K562 (cell line): ENCODE measurements around the gene TPMT. TPM values are rescaled to one million over a fixed set of nuclear protein-coding genes. Genes with fewer than 3 reads are reported as not detected.

ENCODE experiments used
- CBX1 ChIP-seq: sonication (generic); IDR thresholded peaks from 2 replicates; pipeline ENCODE4 v1.6.1; 2016; ENCODE audit warnings: antibody characterized with exemption, low read depth, mild to moderate bottlenecking
- CTBP1 ChIP-seq: fragments of 450-650 bp; IDR thresholded peaks from 2 replicates; pipeline ENCODE4 v1.6.1; 2016; ENCODE audit warnings: borderline replicate concordance
- ERF ChIP-seq: fragments of 450-650 bp; formaldehyde crosslinking; IDR thresholded peaks from 2 replicates; pipeline ENCODE4 v1.4.0; 2020; ENCODE audit warnings: mild to moderate bottlenecking, mixed read lengths
- GATA2 ChIP-seq: sonication (generic); formaldehyde crosslinking; IDR thresholded peaks from 2 replicates; pipeline ENCODE4 v1.4.0; 2020; ENCODE audit warnings: mild to moderate bottlenecking, missing genetic modification reagents
- HMGN3 ChIP-seq: IDR thresholded peaks from 2 replicates; pipeline ENCODE4 v1.6.1; 2011; ENCODE audit warnings: borderline replicate concordance, low read depth, mild to moderate bottlenecking, mixed read lengths, low read length; ENCODE audit not compliant: insufficient read length; ENCODE audit errors: extremely low read depth
- ILF3 ChIP-seq: fragments of 450-650 bp; IDR thresholded peaks from 2 replicates; pipeline ENCODE4 v1.6.1; 2018; ENCODE audit warnings: antibody characterized with exemption, mild to moderate bottlenecking, moderate library complexity, borderline replicate concordance
- NFE2L1 ChIP-seq: fragments of 450-650 bp; IDR thresholded peaks from 2 replicates; pipeline ENCODE4 v1.6.1; 2016; ENCODE audit warnings: missing genetic modification characterization, low read depth, mild to moderate bottlenecking, missing compliant biosample characterization, moderate library complexity, borderline replicate concordance
- SMAD4 ChIP-seq: fragments of 250-450 bp; sonication (Bioruptor Pico); conservative IDR thresholded peaks from 2 replicates; pipeline ENCODE4 v1.8.0; 2021; ENCODE audit warnings: inconsistent platforms, mild to moderate bottlenecking, moderate library complexity
- ZBTB1 ChIP-seq: sonication (generic); formaldehyde crosslinking; IDR thresholded peaks from 2 replicates; pipeline ENCODE4 v1.8.1; 2023; ENCODE audit warnings: missing genetic modification reagents, low read depth, mild to moderate bottlenecking, borderline replicate concordance
- ZNF263 ChIP-seq: sonication (generic); formaldehyde crosslinking; IDR thresholded peaks from 2 replicates; pipeline ENCODE4 v1.8.0; 2022; ENCODE audit warnings: mild to moderate bottlenecking, missing genetic modification reagents, borderline replicate concordance
- ZNF764 ChIP-seq: fragments of 250-450 bp; sonication (Bioruptor Pico); IDR thresholded peaks from 2 replicates; pipeline ENCODE4 v1.4.0; 2020; ENCODE audit warnings: low read depth, mild to moderate bottlenecking, moderate library complexity
- polyA plus RNA-seq, 8 experiments: library from polyadenylated mRNA; depleted of rRNA in 4 of 8; stranded (reverse) in 5 of 8; unstranded in 3 of 8; fragments of >200 nt; fragmentation: Nextera tagmentation in 2 of 8; fragmentation: Illumina TruSeq in 1 of 8; extraction: Ambion mirVana in 2 of 8; extraction: Trizol in 1 of 8; gene quantifications; 2 replicates each; pipeline versions ENCODE4 v1.2.1 to v1.2.3, GENCODE V29; 2011 to 2014; ENCODE audit warnings: inconsistent platforms in 1 of 8, missing spikeins in 1 of 8
- total RNA-seq, 7 experiments: library from RNA; depleted of rRNA in 6 of 7; stranded (reverse); fragments of >200 nt in 6 of 7; fragmentation: Illumina TruSeq in 2 of 7; extraction: Trizol in 2 of 7; gene quantifications; 2 replicates each; pipeline versions ENCODE4 v1.2.1 to v1.2.3, GENCODE V29; 2011 to 2021; ENCODE audit warnings: low replicate concordance in 1 of 7
- TF ChIP-seq, protein P1 (sequence below): fragments of 250-450 bp; sonication (Bioruptor Pico); IDR thresholded peaks from 2 replicates; pipeline ENCODE4 v1.8.0; 2022; ENCODE audit warnings: inconsistent platforms
- TF ChIP-seq, protein P2 (sequence below), 2 experiments: fragments of 450-650 bp in 1 of 2; sonication (generic) in 1 of 2; formaldehyde crosslinking; conservative IDR thresholded peaks; 2 replicates each; pipeline versions ENCODE4 v1.4.0 to v1.8.1; 2020 to 2022; ENCODE audit warnings: mild to moderate bottlenecking in 1 of 2, missing genetic modification reagents in 1 of 2
- TF ChIP-seq, protein P3 (sequence below): sonication (generic); IDR thresholded peaks from 2 replicates; pipeline ENCODE4 v1.6.1; 2016
- TF ChIP-seq, protein P4 (sequence below), 2 experiments: fragments of 450-650 bp in 1 of 2; IDR thresholded peaks; 2 replicates each; pipeline ENCODE4 v1.6.1; 2011 to 2017; ENCODE audit warnings: low read depth in 2 of 2, antibody characterized with exemption in 1 of 2, borderline replicate concordance in 1 of 2, low read length in 1 of 2, mild to moderate bottlenecking in 1 of 2, mixed read lengths in 1 of 2; ENCODE audit not compliant: control insufficient read depth in 1 of 2
- TF ChIP-seq, protein P5 (sequence below), 3 experiments: fragments of 200-800 bp in 1 of 3; sonication (Bioruptor generic) in 1 of 3; sonication (generic) in 1 of 3; formaldehyde crosslinking in 1 of 3; IDR thresholded peaks; 2 replicates each; pipeline versions ENCODE4 v1.6.1 to v1.8.0; 2016 to 2022; ENCODE audit warnings: mild to moderate bottlenecking in 2 of 3, missing compliant biosample characterization in 2 of 3, missing genetic modification characterization in 2 of 3, missing genetic modification reagents in 1 of 3

TPMT gene
- total and polyA plus RNA-seq, 9 of the 15 experiments (the other 6 are each of a cell fraction or from before 2014, with no cell fraction given), result 24.2 to 67.4 (median 46.5) TPM

DNA sequence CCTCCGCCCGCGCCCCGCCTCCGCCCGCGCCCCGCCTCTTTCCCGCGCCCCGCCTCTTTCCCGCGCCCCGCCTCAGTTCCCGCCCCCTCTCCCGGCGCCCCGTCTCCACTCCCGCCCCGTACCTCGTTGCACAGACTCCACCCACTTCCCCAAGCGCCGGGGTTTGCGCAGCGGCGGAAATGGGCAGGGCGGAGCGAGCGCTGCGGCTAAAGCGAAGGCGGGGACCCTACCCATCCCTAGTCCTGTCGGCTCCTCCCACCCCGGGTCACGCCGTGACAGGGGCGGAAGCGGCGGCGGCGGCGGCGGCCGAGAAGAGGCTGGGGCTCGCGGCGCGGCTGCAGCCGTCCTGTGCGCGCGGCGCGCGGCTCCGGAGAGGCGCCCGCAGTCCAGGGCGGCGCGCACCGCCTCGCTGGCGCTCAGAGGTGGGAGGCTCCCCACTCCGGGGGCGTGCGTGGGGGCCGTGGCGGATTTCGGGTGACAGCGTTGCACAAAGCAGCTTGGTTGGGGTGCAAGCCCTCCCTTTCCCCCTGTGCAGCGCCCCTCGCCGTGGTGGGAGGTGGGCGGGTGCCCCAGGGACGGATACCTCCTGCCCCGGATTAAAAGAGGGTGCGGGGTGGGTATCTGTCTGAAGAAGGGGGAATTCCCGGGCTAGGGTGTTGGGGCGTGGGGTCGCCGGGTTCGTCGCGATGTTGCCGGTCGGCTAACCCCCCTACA is 430 bp upstream of the TPMT start, which contains the start of gene KDM1B (continued):
- TF ChIP-seq, protein P1, sequence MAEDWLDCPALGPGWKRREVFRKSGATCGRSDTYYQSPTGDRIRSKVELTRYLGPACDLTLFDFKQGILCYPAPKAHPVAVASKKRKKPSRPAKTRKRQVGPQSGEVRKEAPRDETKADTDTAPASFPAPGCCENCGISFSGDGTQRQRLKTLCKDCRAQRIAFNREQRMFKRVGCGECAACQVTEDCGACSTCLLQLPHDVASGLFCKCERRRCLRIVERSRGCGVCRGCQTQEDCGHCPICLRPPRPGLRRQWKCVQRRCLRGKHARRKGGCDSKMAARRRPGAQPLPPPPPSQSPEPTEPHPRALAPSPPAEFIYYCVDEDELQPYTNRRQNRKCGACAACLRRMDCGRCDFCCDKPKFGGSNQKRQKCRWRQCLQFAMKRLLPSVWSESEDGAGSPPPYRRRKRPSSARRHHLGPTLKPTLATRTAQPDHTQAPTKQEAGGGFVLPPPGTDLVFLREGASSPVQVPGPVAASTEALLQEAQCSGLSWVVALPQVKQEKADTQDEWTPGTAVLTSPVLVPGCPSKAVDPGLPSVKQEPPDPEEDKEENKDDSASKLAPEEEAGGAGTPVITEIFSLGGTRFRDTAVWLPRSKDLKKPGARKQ (CRISPR knock-in tag), result no peak
- TF ChIP-seq ZNF764 (CRISPR knock-in tag), result 0 out of 2 replicates have a peak, but pooled peaks have one; percentile 31
- TF ChIP-seq GATA2 (CRISPR knock-in tag), result no peak
- TF ChIP-seq, protein P2, sequence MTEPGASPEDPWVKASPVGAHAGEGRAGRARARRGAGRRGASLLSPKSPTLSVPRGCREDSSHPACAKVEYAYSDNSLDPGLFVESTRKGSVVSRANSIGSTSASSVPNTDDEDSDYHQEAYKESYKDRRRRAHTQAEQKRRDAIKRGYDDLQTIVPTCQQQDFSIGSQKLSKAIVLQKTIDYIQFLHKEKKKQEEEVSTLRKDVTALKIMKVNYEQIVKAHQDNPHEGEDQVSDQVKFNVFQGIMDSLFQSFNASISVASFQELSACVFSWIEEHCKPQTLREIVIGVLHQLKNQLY (CRISPR knock-in tag; conservative IDR thresholded peaks at IDR 0.05), result peak in 1 of 2 experiments; percentile 81; a peak in 2 of 4 replicates
- no peak for TF ChIP-seq NFE2L1
- TF ChIP-seq, protein P3, sequence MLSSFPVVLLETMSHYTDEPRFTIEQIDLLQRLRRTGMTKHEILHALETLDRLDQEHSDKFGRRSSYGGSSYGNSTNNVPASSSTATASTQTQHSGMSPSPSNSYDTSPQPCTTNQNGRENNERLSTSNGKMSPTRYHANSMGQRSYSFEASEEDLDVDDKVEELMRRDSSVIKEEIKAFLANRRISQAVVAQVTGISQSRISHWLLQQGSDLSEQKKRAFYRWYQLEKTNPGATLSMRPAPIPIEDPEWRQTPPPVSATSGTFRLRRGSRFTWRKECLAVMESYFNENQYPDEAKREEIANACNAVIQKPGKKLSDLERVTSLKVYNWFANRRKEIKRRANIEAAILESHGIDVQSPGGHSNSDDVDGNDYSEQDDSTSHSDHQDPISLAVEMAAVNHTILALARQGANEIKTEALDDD, result peak; percentile 29; the same call in 1 of the 2 replicates
- peak; percentile 9; the same call in 1 of the 2 replicates for TF ChIP-seq CBX1
- TF ChIP-seq, protein P4, sequence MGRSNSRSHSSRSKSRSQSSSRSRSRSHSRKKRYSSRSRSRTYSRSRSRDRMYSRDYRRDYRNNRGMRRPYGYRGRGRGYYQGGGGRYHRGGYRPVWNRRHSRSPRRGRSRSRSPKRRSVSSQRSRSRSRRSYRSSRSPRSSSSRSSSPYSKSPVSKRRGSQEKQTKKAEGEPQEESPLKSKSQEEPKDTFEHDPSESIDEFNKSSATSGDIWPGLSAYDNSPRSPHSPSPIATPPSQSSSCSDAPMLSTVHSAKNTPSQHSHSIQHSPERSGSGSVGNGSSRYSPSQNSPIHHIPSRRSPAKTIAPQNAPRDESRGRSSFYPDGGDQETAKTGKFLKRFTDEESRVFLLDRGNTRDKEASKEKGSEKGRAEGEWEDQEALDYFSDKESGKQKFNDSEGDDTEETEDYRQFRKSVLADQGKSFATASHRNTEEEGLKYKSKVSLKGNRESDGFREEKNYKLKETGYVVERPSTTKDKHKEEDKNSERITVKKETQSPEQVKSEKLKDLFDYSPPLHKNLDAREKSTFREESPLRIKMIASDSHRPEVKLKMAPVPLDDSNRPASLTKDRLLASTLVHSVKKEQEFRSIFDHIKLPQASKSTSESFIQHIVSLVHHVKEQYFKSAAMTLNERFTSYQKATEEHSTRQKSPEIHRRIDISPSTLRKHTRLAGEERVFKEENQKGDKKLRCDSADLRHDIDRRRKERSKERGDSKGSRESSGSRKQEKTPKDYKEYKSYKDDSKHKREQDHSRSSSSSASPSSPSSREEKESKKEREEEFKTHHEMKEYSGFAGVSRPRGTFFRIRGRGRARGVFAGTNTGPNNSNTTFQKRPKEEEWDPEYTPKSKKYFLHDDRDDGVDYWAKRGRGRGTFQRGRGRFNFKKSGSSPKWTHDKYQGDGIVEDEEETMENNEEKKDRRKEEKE (IDR thresholded peaks at IDR 0.05; ENCODE audit: borderline replicate concordance in 1 of 2, control insufficient read depth in 1 of 2, low read depth in 2 of 2, low read length in 1 of 2), result no peak
- TF ChIP-seq ERF (CRISPR knock-in tag), result peak; percentile 90
- peak; percentile 99 for TF ChIP-seq CTBP1
- peak; percentile 58; the same call in 1 of the 2 replicates for TF ChIP-seq ILF3
- peak; percentile 83 for TF ChIP-seq HMGN3
- TF ChIP-seq, protein P5, sequence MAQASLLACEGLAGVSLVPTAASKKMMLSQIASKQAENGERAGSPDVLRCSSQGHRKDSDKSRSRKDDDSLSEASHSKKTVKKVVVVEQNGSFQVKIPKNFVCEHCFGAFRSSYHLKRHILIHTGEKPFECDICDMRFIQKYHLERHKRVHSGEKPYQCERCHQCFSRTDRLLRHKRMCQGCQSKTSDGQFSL (CRISPR knock-in tag; IDR thresholded peaks at IDR 0.05), result no peak
- TF ChIP-seq, protein P5 (tag; IDR thresholded peaks at IDR 0.05), result no peak
- TF ChIP-seq ZNF263 (CRISPR knock-in tag), result no peak
- TF ChIP-seq SMAD4 (CRISPR knock-in tag), result peak; percentile 87
- TF ChIP-seq ZBTB1 (CRISPR knock-in tag), result peak; percentile 22; the same call in 1 of the 2 replicates
